Panc1 (cell line): Measurements from ENCODE around the gene ZNRF4. TPM values are rescaled to one million over a fixed set of nuclear protein-coding genes. Genes with fewer than 3 reads are reported as not detected.
A peak's percentile ranks its signal among the peaks of the same experiment; 100 is the strongest.

Experiments used
- ATAC-seq: fragments of 200-7000 bp; cut with Tn5 transposase; 2 replicates; pipeline ENCODE4 v1.9.1; 2020; ENCODE audit warnings: mild to moderate bottlenecking, moderate library complexity
- BruUV-seq: library from RNA; stranded (reverse); fragments of 400-500 nt; replicated peaks from 2 replicates; lab custom pipeline; 2021; lab: Mats Ljungman, UMichigan
- CTCF ChIA-PET: fragments of 300-600 bp; sonication (Branson Sonifier 250); formaldehyde crosslinking; loops from one replicate; lab custom pipeline; 2022; ENCODE audit warnings: antibody characterized with exemption; lab: Charles Lee
- POLR2A ChIA-PET: fragments of 300-600 bp; sonication (Branson Sonifier 250); formaldehyde crosslinking; loops from one replicate; lab custom pipeline; 2022; ENCODE audit warnings: antibody characterized with exemption; lab: Charles Lee
- DNase-seq: peaks from one replicate; pipeline ENCODE4 v3.0.0-alpha.2; 2010; ENCODE audit warnings: low read depth, low spot score
- H3K27ac ChIP-seq: 2 replicates; pipeline ENCODE4 v1.5.1; 2011; ENCODE audit warnings: mild to moderate bottlenecking, low read length, inconsistent platforms
- H3K27me3 ChIP-seq: fragments of 200-500 bp; sonication (Bioruptor generic); 2 replicates; pipeline ENCODE4 v1.6.0; 2014; ENCODE audit warnings: low read length, inconsistent platforms; ENCODE audit not compliant: control insufficient read depth, insufficient read depth
- H3K36me3 ChIP-seq: fragments of 200-500 bp; sonication (Bioruptor generic); 2 replicates; pipeline ENCODE4 v1.5.1; 2014; ENCODE audit warnings: inconsistent platforms, mild to moderate bottlenecking, low read length, moderate library complexity; ENCODE audit not compliant: control insufficient read depth, insufficient read depth
- H3K4me1 ChIP-seq: 2 replicates; pipeline ENCODE4 v1.5.1; 2011; ENCODE audit warnings: inconsistent platforms, mild to moderate bottlenecking, low read length, moderate library complexity; ENCODE audit not compliant: control insufficient read depth, insufficient read depth
- H3K4me3 ChIP-seq, 2 experiments: 2 replicates each; pipeline ENCODE4 v1.5.1; 2011 to 2012; ENCODE audit warnings: low read depth in 2 of 2, low read length in 2 of 2, mild to moderate bottlenecking in 2 of 2, inconsistent platforms in 1 of 2, moderate library complexity in 1 of 2
- H3K9me3 ChIP-seq: fragments of 200-500 bp; sonication (Bioruptor generic); 2 replicates; pipeline ENCODE4 v1.5.1; 2014; ENCODE audit warnings: low read depth, mild to moderate bottlenecking, inconsistent platforms, low read length, moderate library complexity; ENCODE audit not compliant: control insufficient read depth, insufficient read depth
- POLR2AphosphoS5 ChIP-seq: IDR thresholded peaks from 2 replicates; pipeline ENCODE4 v1.6.1; 2012; ENCODE audit warnings: mild to moderate bottlenecking, low read depth, low read length, moderate library complexity
- SIN3A ChIP-seq: IDR thresholded peaks from 2 replicates; pipeline ENCODE4 v1.6.1; 2012; ENCODE audit warnings: low read depth, mild to moderate bottlenecking, low read length, moderate library complexity, borderline replicate concordance; ENCODE audit not compliant: insufficient read depth
- TCF7L2 ChIP-seq: IDR thresholded peaks from 2 replicates; pipeline ENCODE4 v1.6.1; 2011; ENCODE audit warnings: mild to moderate bottlenecking, low read depth, low read length, inconsistent platforms
- in situ Hi-C: cut with HindIII; loops from 2 replicates; pipeline ENCODE4 v1.10.0; 2016; ENCODE audit warnings: low sequenced_read_pairs, low pct_unique_long_range_greater_than_20kb
- intact Hi-C: fragments of 100-400 bp; cut with micrococcal nuclease; formaldehyde crosslinking; loops from one replicate; pipeline ENCODE4 v1.10.0; 2022; ENCODE audit not compliant: unreplicated experiment
- total RNA-seq: library from RNA; stranded (reverse); gene quantifications from one replicate; pipeline ENCODE4 v1.2.1, GENCODE V29; 2021; ENCODE audit not compliant: unreplicated experiment
- TF ChIP-seq, protein P1 (sequence below): fragments of 450-650 bp; IDR thresholded peaks from 2 replicates; pipeline ENCODE4 v1.5.1; 2017; ENCODE audit warnings: mild to moderate bottlenecking
- TF ChIP-seq, protein P2 (sequence below), 2 experiments: IDR thresholded peaks; 2 replicates each; pipeline ENCODE4 v1.6.1; 2011 to 2012; ENCODE audit warnings: low read depth in 2 of 2, control low read depth in 1 of 2, low read length in 1 of 2, mild to moderate bottlenecking in 1 of 2, moderate library complexity in 1 of 2; ENCODE audit not compliant: insufficient read depth in 1 of 2

Gene ZNRF4
- total RNA-seq, 1 experiment from 2014 or later: not detected

DNA sequence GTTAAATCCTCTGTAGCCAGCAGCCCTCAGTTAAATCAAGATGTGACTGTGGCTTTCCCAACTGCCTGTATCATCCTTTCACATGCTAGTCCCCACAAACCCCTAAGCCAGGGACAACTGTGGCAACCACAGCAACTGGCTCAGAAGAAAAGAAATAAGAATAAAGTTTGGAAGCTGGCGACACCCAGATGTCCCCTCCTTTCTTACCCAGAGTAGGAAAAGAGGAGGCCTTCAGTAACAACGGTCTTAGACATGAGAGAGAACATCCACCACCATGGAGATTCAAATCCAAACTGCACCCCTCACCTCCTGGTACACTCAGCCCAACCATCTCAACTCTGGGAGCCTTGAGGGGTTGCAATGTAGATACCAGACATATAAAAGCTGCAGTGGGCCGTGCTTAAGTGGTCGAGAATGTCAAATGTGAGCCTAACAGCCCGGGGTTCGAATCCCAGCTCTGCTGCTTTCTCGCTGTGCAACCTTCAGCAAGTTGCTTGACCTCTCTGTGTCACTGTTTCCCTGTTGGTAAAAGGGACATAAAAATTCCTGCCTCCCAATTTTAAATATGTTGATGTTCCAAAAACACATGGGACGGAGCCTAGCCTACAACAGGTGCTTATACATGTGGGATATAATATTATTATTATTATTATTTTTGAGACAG, 23.8 kb downstream of the ZNRF4 start:
- Histone ChIP-seq H3K4me1 (no peaks in the 10 kb centered on the region), H3K4me3 (no peak overlapping the region), H3K9me3 (no peaks in the 10 kb centered on the region), H3K27me3 (no peaks in the 10 kb centered on the region), H3K27ac (no peak overlapping the region), H3K36me3 (no peaks in the 10 kb centered on the region)
- intact Hi-C loops: no loop called here
- TF ChIP-seq SIN3A (no peak), TCF7L2 (no peak), POLR2AphosphoS5 (no peak)
- TF ChIP-seq, protein P1, sequence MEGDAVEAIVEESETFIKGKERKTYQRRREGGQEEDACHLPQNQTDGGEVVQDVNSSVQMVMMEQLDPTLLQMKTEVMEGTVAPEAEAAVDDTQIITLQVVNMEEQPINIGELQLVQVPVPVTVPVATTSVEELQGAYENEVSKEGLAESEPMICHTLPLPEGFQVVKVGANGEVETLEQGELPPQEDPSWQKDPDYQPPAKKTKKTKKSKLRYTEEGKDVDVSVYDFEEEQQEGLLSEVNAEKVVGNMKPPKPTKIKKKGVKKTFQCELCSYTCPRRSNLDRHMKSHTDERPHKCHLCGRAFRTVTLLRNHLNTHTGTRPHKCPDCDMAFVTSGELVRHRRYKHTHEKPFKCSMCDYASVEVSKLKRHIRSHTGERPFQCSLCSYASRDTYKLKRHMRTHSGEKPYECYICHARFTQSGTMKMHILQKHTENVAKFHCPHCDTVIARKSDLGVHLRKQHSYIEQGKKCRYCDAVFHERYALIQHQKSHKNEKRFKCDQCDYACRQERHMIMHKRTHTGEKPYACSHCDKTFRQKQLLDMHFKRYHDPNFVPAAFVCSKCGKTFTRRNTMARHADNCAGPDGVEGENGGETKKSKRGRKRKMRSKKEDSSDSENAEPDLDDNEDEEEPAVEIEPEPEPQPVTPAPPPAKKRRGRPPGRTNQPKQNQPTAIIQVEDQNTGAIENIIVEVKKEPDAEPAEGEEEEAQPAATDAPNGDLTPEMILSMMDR: no peak
- TF ChIP-seq, protein P2, sequence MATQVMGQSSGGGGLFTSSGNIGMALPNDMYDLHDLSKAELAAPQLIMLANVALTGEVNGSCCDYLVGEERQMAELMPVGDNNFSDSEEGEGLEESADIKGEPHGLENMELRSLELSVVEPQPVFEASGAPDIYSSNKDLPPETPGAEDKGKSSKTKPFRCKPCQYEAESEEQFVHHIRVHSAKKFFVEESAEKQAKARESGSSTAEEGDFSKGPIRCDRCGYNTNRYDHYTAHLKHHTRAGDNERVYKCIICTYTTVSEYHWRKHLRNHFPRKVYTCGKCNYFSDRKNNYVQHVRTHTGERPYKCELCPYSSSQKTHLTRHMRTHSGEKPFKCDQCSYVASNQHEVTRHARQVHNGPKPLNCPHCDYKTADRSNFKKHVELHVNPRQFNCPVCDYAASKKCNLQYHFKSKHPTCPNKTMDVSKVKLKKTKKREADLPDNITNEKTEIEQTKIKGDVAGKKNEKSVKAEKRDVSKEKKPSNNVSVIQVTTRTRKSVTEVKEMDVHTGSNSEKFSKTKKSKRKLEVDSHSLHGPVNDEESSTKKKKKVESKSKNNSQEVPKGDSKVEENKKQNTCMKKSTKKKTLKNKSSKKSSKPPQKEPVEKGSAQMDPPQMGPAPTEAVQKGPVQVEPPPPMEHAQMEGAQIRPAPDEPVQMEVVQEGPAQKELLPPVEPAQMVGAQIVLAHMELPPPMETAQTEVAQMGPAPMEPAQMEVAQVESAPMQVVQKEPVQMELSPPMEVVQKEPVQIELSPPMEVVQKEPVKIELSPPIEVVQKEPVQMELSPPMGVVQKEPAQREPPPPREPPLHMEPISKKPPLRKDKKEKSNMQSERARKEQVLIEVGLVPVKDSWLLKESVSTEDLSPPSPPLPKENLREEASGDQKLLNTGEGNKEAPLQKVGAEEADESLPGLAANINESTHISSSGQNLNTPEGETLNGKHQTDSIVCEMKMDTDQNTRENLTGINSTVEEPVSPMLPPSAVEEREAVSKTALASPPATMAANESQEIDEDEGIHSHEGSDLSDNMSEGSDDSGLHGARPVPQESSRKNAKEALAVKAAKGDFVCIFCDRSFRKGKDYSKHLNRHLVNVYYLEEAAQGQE (IDR thresholded peaks at IDR 0.05; ENCODE audit: insufficient read depth in 1 of 2, low read depth in 2 of 2, low read length in 1 of 2): no peak
- CTCF ChIA-PET: no interaction called here
- no peak for DNase-seq
- POLR2A ChIA-PET: interaction anchor here (0.6 kb wide), 1 partner anchor 9 kb away, joined by 9 read pairs; no protein-coding TSS in a partner anchor
- in situ Hi-C loops: no loop called here
- BruUV-seq: no TSS peak
- no peak for ATAC-seq

DNA sequence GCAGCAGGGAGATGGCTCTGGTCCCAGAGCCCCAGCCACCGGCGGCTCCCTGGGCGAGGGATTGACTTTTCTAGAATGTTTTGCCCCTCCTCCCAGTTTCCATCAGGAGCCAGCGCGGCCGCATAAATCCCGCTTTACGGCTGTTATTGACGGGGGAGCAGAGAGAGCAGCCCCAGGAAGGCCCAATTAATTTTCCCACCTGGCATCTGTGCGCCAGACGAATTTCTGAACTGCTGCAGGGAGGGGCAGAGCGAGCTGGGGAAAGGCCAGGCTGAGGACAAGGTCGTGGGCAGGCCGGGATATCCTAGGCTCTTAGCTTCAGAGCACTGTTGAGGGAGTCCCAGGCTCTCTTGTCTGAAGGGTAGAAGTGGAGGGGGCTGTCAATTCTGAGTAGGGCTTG, 24.7 kb downstream of the ZNRF4 start:
- H3K9me3 ChIP-seq: no peaks in the 10 kb centered on the region
- DNase-seq (no peak), ATAC-seq (peak; percentile 27; the same call in 1 of the 2 replicates)
- H3K4me1 ChIP-seq: no peaks in the 10 kb centered on the region
- no peak overlapping the region for H3K27ac ChIP-seq
- intact Hi-C loops (no loop called here), in situ Hi-C loops (no loop called here)
- no peaks in the 10 kb centered on the region for H3K36me3 ChIP-seq
- BruUV-seq: no TSS peak
- TF ChIP-seq TCF7L2: no peak
- no peak overlapping the region for H3K4me3 ChIP-seq
- ChIA-PET POLR2A (no interaction called here), CTCF (interaction anchor here (0.6 kb wide), 1 partner anchor 48 kb away, joined by 11 read pairs; no protein-coding TSS in a partner anchor)
- H3K27me3 ChIP-seq: no peaks in the 10 kb centered on the region

DNA sequence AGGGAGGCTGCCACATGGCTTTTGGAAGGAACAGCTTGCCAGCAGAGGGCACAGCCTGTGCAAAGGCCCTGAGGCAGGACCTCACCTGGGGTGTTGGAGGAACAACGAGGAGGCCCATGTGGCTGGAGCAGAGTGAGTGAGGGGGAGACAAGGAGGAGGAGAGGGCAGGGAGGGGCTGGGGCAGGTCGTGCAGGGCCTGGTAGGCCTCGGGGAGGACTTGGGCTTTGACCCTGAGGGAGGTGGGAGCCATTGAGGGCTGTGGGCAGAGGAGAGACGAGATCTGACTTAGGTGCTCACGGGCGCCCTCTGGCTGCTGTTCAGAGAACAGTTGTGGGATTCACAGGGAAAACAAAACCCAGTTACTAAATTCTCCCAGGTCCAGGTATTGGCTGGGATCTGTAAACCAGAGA, 25.2 kb downstream of the ZNRF4 start:
- DNase-seq: peak; percentile 4
- ATAC-seq: peak; percentile 63; the same call in 1 of the 2 replicates
- H3K4me3 ChIP-seq: no peak overlapping the region
- H3K27me3 ChIP-seq: no peaks in the 10 kb centered on the region
- CTCF ChIA-PET: interaction anchor here (0.6 kb wide), 1 partner anchor 48 kb away, joined by 11 read pairs; no protein-coding TSS in a partner anchor
- BruUV-seq: no TSS peak
- H3K27ac ChIP-seq: no peak overlapping the region
- H3K9me3 ChIP-seq: no peaks in the 10 kb centered on the region
- intact Hi-C loops: no loop called here
- no peaks in the 10 kb centered on the region for H3K36me3 ChIP-seq
- TF ChIP-seq, protein P1: peak; percentile 82
- TF ChIP-seq SIN3A: no peak
- in situ Hi-C loops: no loop called here
- POLR2A ChIA-PET: no interaction called here
- H3K4me1 ChIP-seq: no peaks in the 10 kb centered on the region
